HEK293 (cell line): ENCODE measurements around the gene ZBTB24.

ENCODE experiments used
- CTCF ChIA-PET: fragments of 350-600 bp; formaldehyde crosslinking; extraction: SDS; loops from one replicate; lab custom pipeline; 2021; ENCODE audit warnings: antibody characterized with exemption; lab: Yijun Ruan, JAX
- POLR2A ChIA-PET: fragments of 300-600 bp; formaldehyde crosslinking; extraction: SDS; loops from one replicate; lab custom pipeline; 2020; ENCODE audit warnings: antibody characterized with exemption, inconsistent platforms; lab: Yijun Ruan, JAX
- H3K27ac ChIP-seq: fragments of 200-500 bp; sonication (Bioruptor generic); 2 replicates; pipeline ENCODE4 v1.5.1; 2014; ENCODE audit warnings: low read depth, low read length, control low read depth, inconsistent platforms; ENCODE audit errors: extremely low read depth
- H3K36me3 ChIP-seq, 2 experiments: fragments of 200-500 bp in 1 of 2; sonication (Bioruptor generic) in 1 of 2; 1 replicate in 1 of 2; 2 replicates in 1 of 2; pipeline ENCODE4 v1.5.1; 2014 to 2017; ENCODE audit warnings: inconsistent platforms in 2 of 2, low read length in 2 of 2; ENCODE audit not compliant: control insufficient read depth in 2 of 2, insufficient read depth in 1 of 2
- H3K4me1 ChIP-seq: fragments of 200-500 bp; sonication (Bioruptor generic); 2 replicates; pipeline ENCODE4 v1.5.1; 2014; ENCODE audit warnings: mild to moderate bottlenecking, low read length, inconsistent platforms; ENCODE audit not compliant: control insufficient read depth, insufficient read depth
- H3K4me3 ChIP-seq: 2 replicates; pipeline ENCODE4 v1.5.1; 2011; ENCODE audit warnings: low read depth, mild to moderate bottlenecking, control low read depth, low read length, moderate library complexity
- H3K9me3 ChIP-seq: fragments of 200-500 bp; sonication (Bioruptor generic); 2 replicates; pipeline ENCODE4 v1.5.1; 2014; ENCODE audit warnings: low read depth, low read length, inconsistent platforms; ENCODE audit not compliant: control insufficient read depth, insufficient read depth
- KLF1 ChIP-seq: fragments of 450-650 bp; formaldehyde crosslinking; IDR thresholded peaks from 2 replicates; pipeline ENCODE4 v1.5.1; 2016; ENCODE audit warnings: missing biosample characterization, missing genetic modification characterization
- KLF17 ChIP-seq: fragments of 450-650 bp; formaldehyde crosslinking; IDR thresholded peaks from 2 replicates; pipeline ENCODE4 v1.5.1; 2016; ENCODE audit warnings: missing biosample characterization, missing genetic modification characterization
- PRDM4 ChIP-seq: fragments of 450-650 bp; formaldehyde crosslinking; IDR thresholded peaks from 2 replicates; pipeline ENCODE4 v1.5.1; 2017; ENCODE audit warnings: missing biosample characterization, missing genetic modification characterization
- TCF7L2 ChIP-seq: IDR thresholded peaks from 2 replicates; pipeline ENCODE4 v1.6.1; 2011; ENCODE audit warnings: low read depth, mild to moderate bottlenecking, inconsistent platforms, low read length, moderate library complexity, borderline replicate concordance
- TRIM28 ChIP-seq: IDR thresholded peaks from 2 replicates; pipeline ENCODE4 v1.6.1; 2011; ENCODE audit warnings: low read length, control low read depth, borderline replicate concordance
- ZBTB21 ChIP-seq: fragments of 450-650 bp; formaldehyde crosslinking; IDR thresholded peaks from 2 replicates; pipeline ENCODE4 v1.5.1; 2017; ENCODE audit warnings: missing biosample characterization, missing genetic modification characterization
- ZIC2 ChIP-seq: fragments of 450-650 bp; formaldehyde crosslinking; IDR thresholded peaks from 2 replicates; pipeline ENCODE4 v1.5.1; 2016; ENCODE audit warnings: missing biosample characterization, missing genetic modification characterization
- ZNF112 ChIP-seq: fragments of 450-650 bp; formaldehyde crosslinking; IDR thresholded peaks from 2 replicates; pipeline ENCODE4 v1.5.0; 2017; ENCODE audit warnings: missing biosample characterization, missing genetic modification characterization
- ZNF121 ChIP-seq: fragments of 450-650 bp; formaldehyde crosslinking; IDR thresholded peaks from 2 replicates; pipeline ENCODE4 v1.5.1; 2016; ENCODE audit warnings: missing biosample characterization, missing genetic modification characterization
- ZNF280C ChIP-seq: fragments of 450-650 bp; formaldehyde crosslinking; IDR thresholded peaks from 2 replicates; pipeline ENCODE4 v1.5.1; 2016; ENCODE audit warnings: missing biosample characterization, missing genetic modification characterization
- ZNF335 ChIP-seq: fragments of 450-650 bp; formaldehyde crosslinking; conservative IDR thresholded peaks from 2 replicates; pipeline ENCODE4 v1.5.1; 2016; ENCODE audit warnings: missing biosample characterization, missing genetic modification characterization
- ZNF488 ChIP-seq: fragments of 450-650 bp; formaldehyde crosslinking; IDR thresholded peaks from 2 replicates; pipeline ENCODE4 v1.5.1; 2016; ENCODE audit warnings: missing biosample characterization, missing genetic modification characterization
- ZNF529 ChIP-seq: fragments of 450-650 bp; formaldehyde crosslinking; IDR thresholded peaks from 2 replicates; pipeline ENCODE4 v1.5.1; 2017; ENCODE audit warnings: missing genetic modification characterization, missing biosample characterization; ENCODE audit not compliant: insufficient replicate concordance
- ZNF560 ChIP-seq: fragments of 450-650 bp; formaldehyde crosslinking; IDR thresholded peaks from 2 replicates; pipeline ENCODE4 v1.5.1; 2017; ENCODE audit warnings: missing biosample characterization, missing genetic modification characterization, borderline replicate concordance
- ZNF561 ChIP-seq: fragments of 450-650 bp; IDR thresholded peaks from 2 replicates; pipeline ENCODE4 v1.5.1; 2018; ENCODE audit warnings: missing biosample characterization, missing genetic modification characterization, borderline replicate concordance
- ZNF580 ChIP-seq: fragments of 450-650 bp; formaldehyde crosslinking; IDR thresholded peaks from 2 replicates; pipeline ENCODE4 v1.5.1; 2016; ENCODE audit warnings: missing biosample characterization, missing genetic modification characterization
- ZNF707 ChIP-seq: fragments of 450-650 bp; formaldehyde crosslinking; IDR thresholded peaks from 2 replicates; pipeline ENCODE4 v1.5.1; 2016; ENCODE audit warnings: missing biosample characterization, missing genetic modification characterization
- ZNF777 ChIP-seq: fragments of 450-650 bp; formaldehyde crosslinking; IDR thresholded peaks from 2 replicates; pipeline ENCODE4 v1.5.1; 2017; ENCODE audit warnings: missing biosample characterization, missing genetic modification characterization, borderline replicate concordance
- ZNF791 ChIP-seq: fragments of 450-650 bp; formaldehyde crosslinking; IDR thresholded peaks from 2 replicates; pipeline ENCODE4 v1.5.1; 2016; ENCODE audit warnings: missing biosample characterization, missing genetic modification characterization
- ZXDB ChIP-seq: fragments of 450-650 bp; formaldehyde crosslinking; IDR thresholded peaks from 2 replicates; pipeline ENCODE4 v1.5.1; 2016; ENCODE audit warnings: missing biosample characterization, missing genetic modification characterization

The ZBTB24 gene

GRCh38 chr6:109446072-109446471, 36.9 kb downstream of the ZBTB24 start:
- no peaks in the 10 kb centered on the region for H3K4me1 ChIP-seq
- CTCF ChIA-PET = interaction anchor here (1.5 kb wide), 1 partner anchor 258 kb away, joined by 6 read pairs; no protein-coding TSS in a partner anchor
- H3K4me3 ChIP-seq = no peak overlapping the region
- POLR2A ChIA-PET = interaction anchor here (4.2 kb wide), 1 partner anchor 9 kb away, joined by 39 read pairs; the partner anchor contains the start of gene MICAL1
- no peaks in the 10 kb centered on the region for H3K9me3 ChIP-seq
- H3K27ac ChIP-seq = no peak overlapping the region
- TF ChIP-seq ZNF777 (tag by site-specific recombination) (no peak), KLF1 (tag by site-specific recombination) (peak; percentile 81), ZIC2 (no peak), TRIM28 (no peak), ZNF791 (tag by site-specific recombination) (no peak)
- H3K36me3 ChIP-seq = peaks cover 0 to 58% of the 10 kb centered on the region in 2 experiments; a peak in 1 of 3 replicates

- Histone ChIP-seq H3K4me1 (no peaks in the 10 kb centered on the region), H3K4me3 (no peak overlapping the region), H3K36me3 (peaks cover 0 to 56% of the 10 kb centered on the region in 2 experiments; a peak in 1 of 3 replicates), H3K9me3 (no peaks in the 10 kb centered on the region), H3K27ac (no peak overlapping the region)
- TF ChIP-seq KLF17 (tag by site-specific recombination) (no peak), ZNF121 (no peak), ZNF707 (tag by site-specific recombination) (no peak), ZNF580 (no peak), ZNF280C (tag by site-specific recombination) (no peak), ZBTB21 (tag by site-specific recombination) (no peak), ZNF560 (tag by site-specific recombination) (no peak), ZNF529 (tag by site-specific recombination) (no peak), ZNF561 (tag by site-specific recombination) (no peak), ZXDB (no peak), ZNF335 (tag by site-specific recombination) (no peak), TCF7L2 (no peak), ZNF112 (tag by site-specific recombination) (no peak), PRDM4 (no peak), ZNF488 (tag by site-specific recombination) (no peak)
- ChIA-PET CTCF (no interaction called here), POLR2A (interaction anchor here (4.2 kb wide), 1 partner anchor 10 kb away, joined by 39 read pairs; the partner anchor contains the start of gene MICAL1)
These were observed 37.6 kb downstream of the ZBTB24 start for GRCh38 chr6:109445382-109445781.
